HepG2 (cell line): ENCODE results near the gene BAG3. TPM values are rescaled to one million over a fixed set of nuclear protein-coding genes. Genes with fewer than 3 reads are reported as not detected.

Experiments
- ATAC-seq: fragments of 200-7000 bp; cut with Tn5 transposase; 3 replicates; pipeline ENCODE4 v1.9.1; 2020; ENCODE audit warnings: mild to moderate bottlenecking, moderate library complexity
- BruUV-seq: library from RNA; stranded (reverse); fragments of 400-500 nt; replicated peaks from 2 replicates; lab custom pipeline; 2021; lab: Mats Ljungman, UMichigan
- CTCF ChIA-PET: fragments of 300-600 bp; formaldehyde crosslinking; extraction: SDS; loops from one replicate; lab custom pipeline; 2021; ENCODE audit warnings: low total read pairs, inconsistent platforms, low intra/inter-chr PET ratio; lab: Yijun Ruan, JAX
- POLR2A ChIA-PET: fragments of 350-600 bp; sonication (Branson Sonifier 250); formaldehyde crosslinking; loops from one replicate; lab custom pipeline; 2020; ENCODE audit warnings: antibody characterized with exemption, inconsistent platforms; lab: Yijun Ruan, JAX
- DNase-seq: peaks from one replicate; pipeline ENCODE4 v3.0.0-alpha.2; 2015; ENCODE audit warnings: low spot score
- FAIRE-seq: peaks from 3 replicates; lab custom pipeline; 2011; peaks lifted over from hg19 to GRCh38; lab: Jason Lieb, UNC
- H2AFZ ChIP-seq: one replicate; pipeline ENCODE4 v1.6.1; 2011; ENCODE audit warnings: low read length, inconsistent platforms
- H3K27ac ChIP-seq: fragments of 300-600 bp; 3 replicates; pipeline ENCODE4 v1.8.0; 2011; ENCODE audit warnings: mixed run types, mild to moderate bottlenecking, mixed read lengths, low read length, inconsistent platforms; ENCODE audit not compliant: insufficient read depth; ENCODE audit errors: extremely low read length
- H3K27me3 ChIP-seq, 2 experiments: fragments of 200-600 bp in 1 of 2; 2 replicates in 1 of 2; 3 replicates in 1 of 2; pipeline versions ENCODE4 v1.6.0 to v1.8.0; 2011; ENCODE audit warnings: low read length in 2 of 2, mild to moderate bottlenecking in 2 of 2, moderate library complexity in 2 of 2, inconsistent platforms in 1 of 2; ENCODE audit not compliant: insufficient read depth in 2 of 2, control insufficient read depth in 1 of 2
- H3K36me3 ChIP-seq, 2 experiments: fragments of 200-600 bp in 1 of 2; replicated peaks in 1 of 2; 2 replicates in 1 of 2; 3 replicates in 1 of 2; pipeline versions ENCODE4 v1.5.1 to v1.8.0; 2011; ENCODE audit warnings: low read length in 2 of 2, inconsistent platforms in 1 of 2; ENCODE audit not compliant: insufficient read depth in 2 of 2, control insufficient read depth in 1 of 2
- H3K4me1 ChIP-seq: 2 replicates; pipeline ENCODE4 v1.5.1; 2012; ENCODE audit warnings: low read length, inconsistent platforms; ENCODE audit not compliant: insufficient read depth
- H3K4me2 ChIP-seq: 2 replicates; pipeline ENCODE4 v1.6.0; 2011; ENCODE audit warnings: low read depth, low read length, inconsistent platforms
- H3K4me3 ChIP-seq, 3 experiments: fragments of 200-600 bp in 1 of 3; sonication (generic), shearing (Covaris generic) in 1 of 3; replicated peaks in 1 of 3; 2 replicates each; pipeline ENCODE4 v1.5.1; 2011 to 2016; ENCODE audit warnings: low read length in 3 of 3, inconsistent platforms in 2 of 3, low read depth in 2 of 3, mild to moderate bottlenecking in 2 of 3, control low read depth in 1 of 3, mixed read lengths in 1 of 3; ENCODE audit not compliant: insufficient read depth in 1 of 3
- H3K79me2 ChIP-seq: one replicate; pipeline ENCODE4 v1.6.1; 2011; ENCODE audit warnings: low read length, inconsistent platforms; ENCODE audit not compliant: insufficient read depth
- H3K9ac ChIP-seq: 2 replicates; pipeline ENCODE4 v1.6.0; 2011; ENCODE audit warnings: mild to moderate bottlenecking, low read depth, low read length, inconsistent platforms; ENCODE audit not compliant: insufficient read depth
- H3K9me3 ChIP-seq: 2 replicates; pipeline ENCODE4 v1.5.1; 2012; ENCODE audit warnings: mild to moderate bottlenecking, low read length
- H4K20me1 ChIP-seq: 2 replicates; pipeline ENCODE4 v1.6.0; 2011; ENCODE audit warnings: inconsistent platforms, mild to moderate bottlenecking, low read length, moderate library complexity; ENCODE audit not compliant: insufficient read depth
- ATF6 ChIP-seq: sonication (generic); formaldehyde crosslinking; conservative IDR thresholded peaks from 2 replicates; pipeline ENCODE4 v1.4.0; 2020; ENCODE audit warnings: missing genetic modification reagents
- CREB3 ChIP-seq: sonication (generic); formaldehyde crosslinking; IDR thresholded peaks from 2 replicates; pipeline ENCODE4 v1.5.0; 2020; ENCODE audit warnings: missing genetic modification reagents
- FOXP4 ChIP-seq: sonication (generic); formaldehyde crosslinking; IDR thresholded peaks from 2 replicates; pipeline ENCODE4 v1.4.0; 2020; ENCODE audit warnings: missing genetic modification reagents
- HMGXB3 ChIP-seq: sonication (generic); formaldehyde crosslinking; IDR thresholded peaks from 2 replicates; pipeline ENCODE4 v1.4.0; 2020; ENCODE audit warnings: missing genetic modification reagents, borderline replicate concordance
- HMGXB4 ChIP-seq, 2 experiments: sonication (generic) in 1 of 2; formaldehyde crosslinking in 1 of 2; IDR thresholded peaks; 2 replicates each; pipeline versions ENCODE4 v1.4.0 to v1.6.1; 2018 to 2020; ENCODE audit warnings: missing genetic modification reagents in 2 of 2, borderline replicate concordance in 1 of 2, low read depth in 1 of 2, mild to moderate bottlenecking in 1 of 2, missing biosample characterization in 1 of 2
- JUND ChIP-seq: sonication (generic); formaldehyde crosslinking; IDR thresholded peaks from 2 replicates; pipeline ENCODE4 v1.8.0; 2022; ENCODE audit warnings: mild to moderate bottlenecking, missing genetic modification reagents
- TEF ChIP-seq: sonication (generic); formaldehyde crosslinking; IDR thresholded peaks from 2 replicates; pipeline ENCODE4 v1.5.0; 2020; ENCODE audit warnings: missing genetic modification reagents
- ZNF24 ChIP-seq: fragments of 450-650 bp; IDR thresholded peaks from 2 replicates; pipeline ENCODE4 v1.6.1; 2017; ENCODE audit warnings: antibody characterized with exemption, mild to moderate bottlenecking
- ZNF777 ChIP-seq: sonication (generic); formaldehyde crosslinking; IDR thresholded peaks from 2 replicates; pipeline ENCODE4 v1.4.0; 2020; ENCODE audit warnings: missing genetic modification reagents
- ZNF790 ChIP-seq: sonication (generic); formaldehyde crosslinking; IDR thresholded peaks from 2 replicates; pipeline ENCODE4 v1.8.0; 2022; ENCODE audit warnings: missing genetic modification reagents, mild to moderate bottlenecking, borderline replicate concordance
- ZSCAN25 ChIP-seq: sonication (generic); formaldehyde crosslinking; IDR thresholded peaks from 2 replicates; pipeline ENCODE4 v1.8.0; 2022; ENCODE audit warnings: mild to moderate bottlenecking, missing genetic modification reagents
- WGBS: methylation state at CpG from one replicate; pipeline ENCODE4 v1.1.6; 2017; ENCODE audit warnings: low lambda C conversion rate; 5-methylcytosine and 5-hydroxymethylcytosine counted together
- in situ Hi-C: cut with HindIII; loops from 2 replicates; pipeline ENCODE4 v1.10.0; 2017; ENCODE audit warnings: low pct_unique_long_range_greater_than_20kb; ENCODE audit not compliant: extremely low pct_ligation_motif_present
- intact Hi-C: fragments of 100-400 bp; cut with micrococcal nuclease; formaldehyde crosslinking; loops from one replicate; pipeline ENCODE4 v1.10.0; 2022; ENCODE audit not compliant: unreplicated experiment
- polyA plus RNA-seq, 8 experiments: library from polyadenylated mRNA; depleted of rRNA in 3 of 8; stranded (reverse) in 7 of 8; unstranded in 1 of 8; fragments of >200 nt; fragmentation: Illumina TruSeq in 4 of 8; extraction: Trizol in 4 of 8; gene quantifications; 2 replicates each; pipeline versions ENCODE4 v1.2.1 to v1.2.3, GENCODE V29; 2011 to 2016; ENCODE audit warnings: low read depth in 4 of 8, missing spikeins in 1 of 8, mixed read lengths in 1 of 8; ENCODE audit not compliant: insufficient read depth in 1 of 8
- total RNA-seq, 5 experiments: library from RNA; depleted of rRNA; stranded (reverse); fragments of >200 nt; fragmentation: Illumina TruSeq; extraction: Trizol; gene quantifications; 2 replicates each; pipeline ENCODE4 v1.2.3, GENCODE V29; 2016; ENCODE audit warnings: low read depth in 1 of 5

Gene BAG3
- total and polyA plus RNA-seq, 2 of the 13 experiments (the other 11 are each of a cell fraction or from before 2014, with no cell fraction given): 2.9 to 6.7 TPM

GRCh38 chr10:119679480-119679829 lies 28.3 kb downstream of the BAG3 start:
- CTCF ChIA-PET: no interaction called here
- no TSS peak for BruUV-seq
- ATAC-seq (no peak), DNase-seq (no peak), FAIRE-seq (no peak)
- Histone ChIP-seq H3K79me2 (no peaks in the 10 kb centered on the region), H2AFZ (no peak overlapping the region), H3K27me3 (no peaks in the 10 kb centered on the region), H3K4me1 (no peaks in the 10 kb centered on the region), H3K9ac (no peak overlapping the region), H3K4me3 (no peak overlapping the region), H3K9me3 (no peaks in the 10 kb centered on the region), H3K36me3 (peaks cover 6 to 27% of the 10 kb centered on the region in 2 experiments), H3K4me2 (no peak overlapping the region), H3K27ac (no peak overlapping the region), H4K20me1 (no peaks in the 10 kb centered on the region)
- TF ChIP-seq CREB3 (no peak), ZNF777 (CRISPR knock-in tag) (no peak), JUND (CRISPR knock-in tag) (no peak), FOXP4 (no peak), ZNF24 (no peak), TEF (no peak), ZNF790 (no peak), HMGXB3 (CRISPR knock-in tag) (no peak), HMGXB4 (CRISPR knock-in tag; IDR thresholded peaks at IDR 0.05; ENCODE audit: borderline replicate concordance in 1 of 2, low read depth in 1 of 2) (no peak), ATF6 (CRISPR knock-in tag) (no peak), ZSCAN25 (no peak)
- 91% methylated on average over 7 of the region's 7 CpGs for WGBS
- POLR2A ChIA-PET: interaction anchor here (1.0 kb wide), 1 partner anchor 28 kb away, joined by 3 read pairs; the partner anchor contains the start of gene BAG3
- in situ Hi-C loops (loop anchor here (25.0 kb wide), 1 partner anchor 658 kb away; no protein-coding TSS in a partner anchor), intact Hi-C loops (no loop called here)
